ENCODE data around the gene SAPCD1.

Gene SAPCD1

GRCh38 chr6:31729979-31730630 is 32.4 kb upstream of the SAPCD1 start:
- DNase-seq: peak; percentile 86

- DNase-seq: no peak
Observed at GRCh38 chr6:31730631-31731086, 31.8 kb upstream of the SAPCD1 start.

GRCh38 chr6:31732029-31732428 is 30.4 kb upstream of the SAPCD1 start:
- no peak for DNase-seq

GRCh38 chr6:31733734-31734133 is 28.7 kb upstream of the SAPCD1 start:
- no peak for DNase-seq

- no peak for DNase-seq
Observed at GRCh38 chr6:31734247-31734820, 28.1 kb upstream of the SAPCD1 start.

- peak; percentile 86 for DNase-seq
Observed at GRCh38 chr6:31734821-31735406, 27.5 kb upstream of the SAPCD1 start.

GRCh38 chr6:31736021-31736767 is 26.3 kb upstream of the SAPCD1 start, which contains the start of gene CLIC1:
CLIC1 (minus strand) TSS chr6:31736530; CDS start chr6:31736300, 230 bp downstream.
- DNase-seq: peak; percentile 92

- DNase-seq: no peak
Observed at GRCh38 chr6:31736768-31737314, 25.6 kb upstream of the SAPCD1 start.

GRCh38 chr6:31737315-31737990 is 25.0 kb upstream of the SAPCD1 start:
- DNase-seq: no peak

GRCh38 chr6:31737991-31738979 is 24.2 kb upstream of the SAPCD1 start:
- peak; percentile 86 for DNase-seq

- DNase-seq: peak; percentile 98
Observed at GRCh38 chr6:31739639-31740396, 22.6 kb upstream of the SAPCD1 start, which contains the start of gene MSH5. MSH5 (plus strand) TSS chr6:31740005; CDS start chr6:31740467, 462 bp downstream.

- no peak for DNase-seq
Observed at GRCh38 chr6:31740397-31741223, 21.8 kb upstream of the SAPCD1 start.

GRCh38 chr6:31741815-31742214 is 20.6 kb upstream of the SAPCD1 start:
- no peak for DNase-seq

GRCh38 chr6:31742894-31743293 is 19.6 kb upstream of the SAPCD1 start:
- DNase-seq: no peak

- DNase-seq: no peak
Observed at GRCh38 chr6:31744422-31744821, 18.0 kb upstream of the SAPCD1 start.

GRCh38 chr6:31749301-31750036 is 13.0 kb upstream of the SAPCD1 start:
- DNase-seq: no peak

- no peak for DNase-seq
Observed at GRCh38 chr6:31750411-31751022, 11.9 kb upstream of the SAPCD1 start.

- DNase-seq: no peak
Observed at GRCh38 chr6:31752739-31753319, 9.6 kb upstream of the SAPCD1 start.

Measured in activated effector memory CD4-positive, alpha-beta T cell treated with anti-CD3 and anti-CD28 coated beads, Interleukin-2, amount 50 U/mL, for 16 hours (primary cell).